Transverse colon (tissue), 4 donors: ENCODE measurements around the gene SGF29.
"Not testable (repeated sequence)": the region's sequence is repeated elsewhere in the genome, so short reads cannot be mapped to it uniquely, and the experiment has no call there.

ENCODE experiments used
- CTCF ChIP-seq, 5 experiments: fragments of 200-600 bp in 3 of 5; fragments of 450-650 bp in 2 of 5; sonication (generic) in 3 of 5; IDR thresholded peaks; 1 replicate in 2 of 5; 2 replicates in 3 of 5; pipeline ENCODE4 v1.5.1; 2016 to 2017; ENCODE audit warnings: antibody characterized with exemption in 5 of 5, inconsistent platforms in 3 of 5, mild to moderate bottlenecking in 2 of 5, moderate library complexity in 1 of 5
- POLR2A ChIP-seq: fragments of 450-650 bp; IDR thresholded peaks from one replicate; pipeline ENCODE4 v1.6.1; 2016; ENCODE audit warnings: antibody characterized with exemption, mild to moderate bottlenecking, moderate library complexity
- POLR2AphosphoS5 ChIP-seq, 3 donors: sonication (generic); formaldehyde crosslinking; IDR thresholded peaks; one replicate each; pipeline ENCODE4 v1.6.1; 2016; ENCODE audit warnings: antibody characterized with exemption in 3 of 3

- TF ChIP-seq CTCF (IDR thresholded peaks at IDR 0.05); POLR2A; POLR2AphosphoS5 (IDR thresholded peaks at IDR 0.05): not testable (repeated sequence)
Observed at GRCh38 chr16:28630905-28631304, 77.2 kb downstream of the SGF29 start.
